ENCODE measurements around the gene SHROOM4. TPM values are rescaled to one million over a fixed set of nuclear protein-coding genes. Genes with fewer than 3 reads are reported as not detected.

The SHROOM4 gene
- total RNA-seq, 1 experiment from 2014 or later: 2.1 TPM

GRCh38 chrX:50581405-50581804 is 232.6 kb downstream of the SHROOM4 start:
- no peak for DNase-seq
- H3K23ac ChIP-seq (ENCODE audit: insufficient read length, low read depth, low read length): no peak overlapping the region
- TF ChIP-seq, protein P1, sequence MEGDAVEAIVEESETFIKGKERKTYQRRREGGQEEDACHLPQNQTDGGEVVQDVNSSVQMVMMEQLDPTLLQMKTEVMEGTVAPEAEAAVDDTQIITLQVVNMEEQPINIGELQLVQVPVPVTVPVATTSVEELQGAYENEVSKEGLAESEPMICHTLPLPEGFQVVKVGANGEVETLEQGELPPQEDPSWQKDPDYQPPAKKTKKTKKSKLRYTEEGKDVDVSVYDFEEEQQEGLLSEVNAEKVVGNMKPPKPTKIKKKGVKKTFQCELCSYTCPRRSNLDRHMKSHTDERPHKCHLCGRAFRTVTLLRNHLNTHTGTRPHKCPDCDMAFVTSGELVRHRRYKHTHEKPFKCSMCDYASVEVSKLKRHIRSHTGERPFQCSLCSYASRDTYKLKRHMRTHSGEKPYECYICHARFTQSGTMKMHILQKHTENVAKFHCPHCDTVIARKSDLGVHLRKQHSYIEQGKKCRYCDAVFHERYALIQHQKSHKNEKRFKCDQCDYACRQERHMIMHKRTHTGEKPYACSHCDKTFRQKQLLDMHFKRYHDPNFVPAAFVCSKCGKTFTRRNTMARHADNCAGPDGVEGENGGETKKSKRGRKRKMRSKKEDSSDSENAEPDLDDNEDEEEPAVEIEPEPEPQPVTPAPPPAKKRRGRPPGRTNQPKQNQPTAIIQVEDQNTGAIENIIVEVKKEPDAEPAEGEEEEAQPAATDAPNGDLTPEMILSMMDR (conservative IDR thresholded peaks at IDR 0.05): no peak
- H3K4me1 ChIP-seq (ENCODE audit: insufficient read depth, low read length): no peaks in the 10 kb centered on the region
- H3K4ac ChIP-seq (ENCODE audit: low read depth, low read length): no peak overlapping the region
- no peak overlapping the region for H2BK5ac ChIP-seq (ENCODE audit: insufficient read length, low read length)
- no peak overlapping the region for H4K8ac ChIP-seq (replicated peaks; ENCODE audit: insufficient read length, low read depth, low read length)
- no peak overlapping the region for H3T11ph ChIP-seq (ENCODE audit: low read length)
- no peak overlapping the region for H3K4me3 Mint-ChIP-seq
- H2BK15ac ChIP-seq (ENCODE audit: low read depth, low read length): no peak overlapping the region
- no CpG with 5 or more reads among the region's 1 CpG for WGBS (ENCODE audit: extremely low coverage, insufficient read length, low lambda C conversion rate)
- peaks cover 0 to 7% (median 2%) of the 10 kb centered on the region in 3 experiments; a peak in 2 of 7 replicates for H3K36me3 Mint-ChIP-seq (ENCODE audit: insufficient read depth in 1 of 3, low read depth in 3 of 3)
- H2AK5ac ChIP-seq (ENCODE audit: insufficient read length, low read length): no peak overlapping the region
- no peaks in the 10 kb centered on the region for H3K79me1 ChIP-seq (ENCODE audit: insufficient read depth, low read depth, low read length, poor library complexity, severe bottlenecking)
- H2AFZ ChIP-seq (ENCODE audit: low read length): no peak overlapping the region
- H2BK12ac ChIP-seq (ENCODE audit: insufficient read length, low read depth, low read length): no peak overlapping the region
- no peaks in the 10 kb centered on the region for H3K23me2 ChIP-seq (ENCODE audit: insufficient read length, low read depth, low read length, poor library complexity, severe bottlenecking)
- H3K14ac ChIP-seq (ENCODE audit: insufficient read depth, low read length): no peak overlapping the region
- no peaks in the 10 kb centered on the region for H4K20me1 ChIP-seq (ENCODE audit: control insufficient read depth, insufficient read depth, insufficient read length)
- H3K79me2 ChIP-seq (ENCODE audit: insufficient read depth, low read length): no peaks in the 10 kb centered on the region
- H3K56ac ChIP-seq (ENCODE audit: insufficient read length, low read depth, low read length): no peak overlapping the region
- H3K18ac ChIP-seq (ENCODE audit: insufficient read length, low read depth, low read length): no peak overlapping the region
- H3K9ac ChIP-seq (ENCODE audit: extremely low read depth, insufficient read length, low read length): no peak overlapping the region
- H3K4me1 Mint-ChIP-seq: peaks cover 4 to 8% of the 10 kb centered on the region in 2 experiments
- H3K4me2 ChIP-seq (ENCODE audit: insufficient read depth, insufficient read length, low read length): no peak overlapping the region
- peaks cover 15% of the 10 kb centered on the region for H3K9me3 ChIP-seq (ENCODE audit: control insufficient read depth, low read depth, low read length)
- peaks cover 15% of the 10 kb centered on the region for H3K27me3 ChIP-seq (ENCODE audit: insufficient read depth, low read length)
- no peak overlapping the region for H4K5ac ChIP-seq (ENCODE audit: insufficient read length, low read depth, low read length)
- no peak overlapping the region for H4K91ac ChIP-seq (ENCODE audit: insufficient read length, low read depth, low read length)
- no peak overlapping the region for H2BK120ac ChIP-seq (ENCODE audit: low read depth, low read length, poor library complexity, severe bottlenecking)
- H3K27ac Mint-ChIP-seq: no peak overlapping the region
- no peak overlapping the region for H3K27ac ChIP-seq (ENCODE audit: insufficient read length, low read depth, low read length)
- peaks cover 19% of the 10 kb centered on the region for H3K27me3 Mint-ChIP-seq (ENCODE audit: low read depth)
- H3K9me3 Mint-ChIP-seq: peaks cover 55 to 61% of the 10 kb centered on the region in 2 experiments
- H2BK20ac ChIP-seq (ENCODE audit: low read depth, low read length, poor library complexity, severe bottlenecking): no peak overlapping the region
